ENCODE measurements around the gene MCU. TPM values are rescaled to one million over a fixed set of nuclear protein-coding genes. Genes with fewer than 3 reads are reported as not detected.
"Not testable (repeated sequence)": the region's sequence is repeated elsewhere in the genome, so short reads cannot be mapped to it uniquely, and the experiment has no call there.

MCU gene
- total RNA-seq, 1 experiment from 2014 or later = 19.2 TPM

GRCh38 chr10:72736176-72736827 lies 44.4 kb downstream of the MCU start:
- peaks cover 7% of the 10 kb centered on the region for H3K4me1 Mint-ChIP-seq (ENCODE audit: insufficient read depth, unreplicated experiment)
- intact Hi-C loops (cut with micrococcal nuclease) = no loop called here
- ChIA-PET POLR2A (interaction anchor here (0.7 kb wide), 1 partner anchor 73 kb away, joined by 3 read pairs; no protein-coding TSS in a partner anchor), CTCF (no interaction called here)
- peak overlapping the region; percentile 10 for H3K27ac Mint-ChIP-seq (ENCODE audit: low read depth, unreplicated experiment)
- H3K4me3 Mint-ChIP-seq (ENCODE audit: unreplicated experiment) = no peak overlapping the region
- BruUV-seq (replicated peaks) = no TSS peak
- DNase-seq (ENCODE audit: unreplicated experiment) = no peak
- H3K36me3 Mint-ChIP-seq (ENCODE audit: insufficient read depth, unreplicated experiment) = no peaks in the 10 kb centered on the region
- TF ChIP-seq, protein P1, sequence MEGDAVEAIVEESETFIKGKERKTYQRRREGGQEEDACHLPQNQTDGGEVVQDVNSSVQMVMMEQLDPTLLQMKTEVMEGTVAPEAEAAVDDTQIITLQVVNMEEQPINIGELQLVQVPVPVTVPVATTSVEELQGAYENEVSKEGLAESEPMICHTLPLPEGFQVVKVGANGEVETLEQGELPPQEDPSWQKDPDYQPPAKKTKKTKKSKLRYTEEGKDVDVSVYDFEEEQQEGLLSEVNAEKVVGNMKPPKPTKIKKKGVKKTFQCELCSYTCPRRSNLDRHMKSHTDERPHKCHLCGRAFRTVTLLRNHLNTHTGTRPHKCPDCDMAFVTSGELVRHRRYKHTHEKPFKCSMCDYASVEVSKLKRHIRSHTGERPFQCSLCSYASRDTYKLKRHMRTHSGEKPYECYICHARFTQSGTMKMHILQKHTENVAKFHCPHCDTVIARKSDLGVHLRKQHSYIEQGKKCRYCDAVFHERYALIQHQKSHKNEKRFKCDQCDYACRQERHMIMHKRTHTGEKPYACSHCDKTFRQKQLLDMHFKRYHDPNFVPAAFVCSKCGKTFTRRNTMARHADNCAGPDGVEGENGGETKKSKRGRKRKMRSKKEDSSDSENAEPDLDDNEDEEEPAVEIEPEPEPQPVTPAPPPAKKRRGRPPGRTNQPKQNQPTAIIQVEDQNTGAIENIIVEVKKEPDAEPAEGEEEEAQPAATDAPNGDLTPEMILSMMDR (IDR thresholded peaks at IDR 0.05; ENCODE audit: unreplicated experiment) = no peak
- no peaks in the 10 kb centered on the region for H3K9me3 Mint-ChIP-seq (ENCODE audit: unreplicated experiment)
- no peaks in the 10 kb centered on the region for H3K27me3 Mint-ChIP-seq (ENCODE audit: insufficient read depth, unreplicated experiment)

DNA sequence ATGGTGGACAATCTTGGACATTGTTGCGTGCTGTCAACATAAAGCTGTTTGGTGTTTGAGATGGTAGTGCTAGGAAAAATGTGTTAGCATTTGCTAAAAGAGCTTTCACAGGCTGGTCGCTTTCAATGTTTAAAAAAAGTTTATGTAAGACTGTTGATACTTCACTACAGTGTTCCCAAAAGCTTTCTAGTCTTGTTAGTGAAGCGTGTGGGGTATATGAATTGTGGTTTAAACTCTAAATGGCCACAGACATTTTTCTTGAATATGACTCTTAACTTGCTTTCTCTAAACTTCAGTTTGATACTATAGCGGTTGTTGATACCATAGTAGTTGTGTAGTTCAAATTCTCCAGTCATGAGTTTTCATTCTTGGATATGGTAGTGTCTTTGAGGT lies 44.9 kb downstream of the MCU start:
- Mint-ChIP-seq H3K36me3 (ENCODE audit: insufficient read depth, unreplicated experiment) (no peaks in the 10 kb centered on the region), H3K4me3 (ENCODE audit: unreplicated experiment) (no peak overlapping the region), H3K9me3 (ENCODE audit: unreplicated experiment) (no peaks in the 10 kb centered on the region), H3K27ac (ENCODE audit: low read depth, unreplicated experiment) (no peak overlapping the region), H3K4me1 (ENCODE audit: insufficient read depth, unreplicated experiment) (peaks cover 7% of the 10 kb centered on the region), H3K27me3 (ENCODE audit: insufficient read depth, unreplicated experiment) (no peaks in the 10 kb centered on the region)
- TF ChIP-seq, protein P1 (IDR thresholded peaks at IDR 0.05; ENCODE audit: unreplicated experiment) = no peak
- ChIA-PET POLR2A (no interaction called here), CTCF (no interaction called here)
- DNase-seq (ENCODE audit: unreplicated experiment) = no peak
- intact Hi-C loops (cut with micrococcal nuclease) = no loop called here
- BruUV-seq (replicated peaks) = no TSS peak

DNA sequence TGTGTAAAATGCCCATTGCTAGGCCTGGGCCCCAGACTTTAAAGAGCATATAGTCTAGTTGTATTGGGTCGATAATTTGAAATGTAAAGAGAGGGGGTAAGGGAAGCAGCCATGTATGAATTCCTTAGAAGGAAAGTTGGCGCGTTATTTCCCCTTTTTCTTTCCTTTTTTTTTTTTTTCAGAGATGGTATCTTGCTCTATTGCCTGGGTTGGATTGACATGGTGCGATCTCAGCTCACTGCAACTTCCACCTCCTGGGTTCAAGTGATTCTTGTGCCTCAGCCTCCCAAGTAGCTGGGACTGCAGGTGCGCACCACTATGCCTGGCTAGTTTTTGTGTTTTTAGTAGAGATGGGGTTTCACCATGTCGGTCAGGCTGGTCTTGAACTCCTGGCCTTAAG lies 45.4 kb downstream of the MCU start:
- DNase-seq (ENCODE audit: unreplicated experiment); BruUV-seq (replicated peaks); H3K9me3 Mint-ChIP-seq (ENCODE audit: unreplicated experiment); H3K27ac Mint-ChIP-seq (ENCODE audit: low read depth, unreplicated experiment); CTCF ChIA-PET; intact Hi-C loops (cut with micrococcal nuclease); H3K4me3 Mint-ChIP-seq (ENCODE audit: unreplicated experiment); H3K4me1 Mint-ChIP-seq (ENCODE audit: insufficient read depth, unreplicated experiment); H3K27me3 Mint-ChIP-seq (ENCODE audit: insufficient read depth, unreplicated experiment); H3K36me3 Mint-ChIP-seq (ENCODE audit: insufficient read depth, unreplicated experiment); POLR2A ChIA-PET: not testable (repeated sequence)

DNA sequence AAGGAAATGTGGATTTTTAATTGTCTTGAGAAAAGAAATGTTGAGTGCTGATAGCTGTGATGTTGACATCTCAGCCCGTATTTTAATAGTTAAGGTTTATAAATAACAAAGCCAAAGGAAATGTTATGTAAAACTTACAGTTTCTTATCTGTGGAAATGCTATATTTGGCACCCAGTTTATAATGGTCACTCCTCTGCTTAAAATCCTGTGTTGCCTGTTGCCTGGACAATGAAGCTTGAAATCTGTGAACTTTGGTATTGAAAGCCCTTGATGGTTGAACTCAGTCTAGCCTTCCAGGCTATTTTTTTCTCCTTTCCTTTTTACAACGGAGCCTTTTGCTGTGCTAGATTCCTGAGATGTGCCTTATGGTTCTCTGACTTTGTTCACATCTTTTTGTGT lies 46.5 kb downstream of the MCU start:
- POLR2A ChIA-PET = interaction anchor here (1.2 kb wide), 1 partner anchor 45 kb away, joined by 3 read pairs; no protein-coding TSS in a partner anchor
- no peak overlapping the region for H3K4me3 Mint-ChIP-seq (ENCODE audit: unreplicated experiment)
- CTCF ChIA-PET = interaction anchor here (0.6 kb wide), 1 partner anchor 11 kb away, joined by 3 read pairs; no protein-coding TSS in a partner anchor
- BruUV-seq (replicated peaks) = no TSS peak
- DNase-seq (ENCODE audit: unreplicated experiment) = no peak
- no peaks in the 10 kb centered on the region for H3K27me3 Mint-ChIP-seq (ENCODE audit: insufficient read depth, unreplicated experiment)
- H3K36me3 Mint-ChIP-seq (ENCODE audit: insufficient read depth, unreplicated experiment) = no peaks in the 10 kb centered on the region
- H3K9me3 Mint-ChIP-seq (ENCODE audit: unreplicated experiment) = no peaks in the 10 kb centered on the region
- TF ChIP-seq, protein P1 (IDR thresholded peaks at IDR 0.05; ENCODE audit: unreplicated experiment) = no peak
- peaks cover 13% of the 10 kb centered on the region for H3K4me1 Mint-ChIP-seq (ENCODE audit: insufficient read depth, unreplicated experiment)
- intact Hi-C loops (cut with micrococcal nuclease) = no loop called here
- H3K27ac Mint-ChIP-seq (ENCODE audit: low read depth, unreplicated experiment) = no peak overlapping the region

Data from MCF 10A (cell line).